Fibroblast of peridontal ligament (primary cell): Measurements from ENCODE around the gene CHMP2A.
"Not testable (repeated sequence)": the region's sequence is repeated elsewhere in the genome, so short reads cannot be mapped to it uniquely, and the experiment has no call there.

Experiments
- DNase-seq: peaks from one replicate; pipeline ENCODE4 v3.0.0-alpha.2; 2010; ENCODE audit errors: extremely low read depth

Gene CHMP2A

GRCh38 chr19:58511353-58512208 is 43.3 kb downstream of the CHMP2A start, which contains the start of gene SLC27A5:
Gene SLC27A5 (minus strand): TSS chr19:58511992. CDS start chr19:58511955, 37 bp downstream.
- no peak for DNase-seq

- no peak for DNase-seq
Measured at GRCh38 chr19:58510084-58510862, 44.6 kb downstream of the CHMP2A start.

GRCh38 chr19:58509731-58510083 is 45.2 kb downstream of the CHMP2A start:
- no peak for DNase-seq

- DNase-seq, result not testable (repeated sequence)
Measured at GRCh38 chr19:58507602-58508223, 47.2 kb downstream of the CHMP2A start.
